HUES6 (cell line): ENCODE measurements around the gene SLX4IP.
"Not testable (repeated sequence)": the region's sequence is repeated elsewhere in the genome, so short reads cannot be mapped to it uniquely, and the experiment has no call there.

ENCODE experiments used
- H3K27ac ChIP-seq: 2 replicates; pipeline ENCODE4 v1.7.0; 2013; ENCODE audit warnings: low read depth, mild to moderate bottlenecking, low read length, inconsistent platforms
- H3K27me3 ChIP-seq: 2 replicates; pipeline ENCODE4 v1.6.1; 2013; ENCODE audit warnings: low read length; ENCODE audit not compliant: control insufficient read depth, insufficient read depth
- H3K36me3 ChIP-seq: 2 replicates; pipeline ENCODE4 v1.6.1; 2013; ENCODE audit warnings: low read length; ENCODE audit not compliant: control insufficient read depth, insufficient read depth
- H3K4me1 ChIP-seq: 2 replicates; pipeline ENCODE4 v1.6.1; 2013; ENCODE audit warnings: low read length; ENCODE audit not compliant: control insufficient read depth, insufficient read depth
- H3K4me3 ChIP-seq: 2 replicates; pipeline ENCODE4 v1.5.1; 2013; ENCODE audit warnings: low read depth, low read length
- H3K9ac ChIP-seq: one replicate; pipeline ENCODE4 v1.6.1; 2013; ENCODE audit warnings: mild to moderate bottlenecking, low read length
- H3K9me3 ChIP-seq: 2 replicates; pipeline ENCODE4 v1.6.1; 2013; ENCODE audit warnings: low read depth, low read length; ENCODE audit not compliant: control insufficient read depth, insufficient read depth

SLX4IP gene

GRCh38 chr20:10573951-10574339, 138.8 kb downstream of the SLX4IP start:
- H3K4me3 ChIP-seq = no peak overlapping the region
- H3K27me3 ChIP-seq = no peaks in the 10 kb centered on the region
- H3K27ac ChIP-seq = no peak overlapping the region
- no peak overlapping the region for H3K9ac ChIP-seq
- peaks cover 8% of the 10 kb centered on the region; the same call in 1 of the 2 replicates for H3K4me1 ChIP-seq
- no peaks in the 10 kb centered on the region for H3K9me3 ChIP-seq
- H3K36me3 ChIP-seq = no peaks in the 10 kb centered on the region

DNA sequence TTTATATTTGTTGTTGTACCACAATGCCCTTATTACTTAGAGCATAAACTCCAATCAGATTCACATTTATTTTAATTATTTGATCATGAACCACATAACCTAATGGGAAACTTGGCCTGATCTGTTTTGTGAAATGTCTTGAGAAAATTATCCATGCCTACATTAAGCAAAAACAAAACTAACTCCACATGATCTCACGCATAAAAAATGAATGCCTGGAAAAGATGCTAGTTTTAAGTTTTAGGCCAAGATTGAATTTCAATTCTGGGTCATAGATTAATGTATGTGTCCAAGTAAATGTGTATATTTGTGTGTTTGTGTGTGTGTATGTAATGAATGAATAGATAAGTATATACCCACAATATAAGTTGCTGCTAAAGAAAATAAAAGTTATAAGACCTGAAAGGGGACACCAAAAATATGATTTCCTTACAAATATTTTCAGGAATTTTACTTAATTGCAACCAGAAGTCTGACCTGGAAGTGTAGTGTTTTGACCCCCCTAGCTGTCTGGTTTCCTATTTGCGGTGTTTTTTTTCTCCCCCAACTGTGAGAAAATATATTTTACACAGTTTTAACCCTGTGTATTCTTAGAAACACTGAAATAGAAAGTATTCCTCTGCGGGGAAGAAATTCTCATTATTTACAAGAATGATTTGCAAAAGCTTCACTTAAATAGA, 141.4 kb downstream of the SLX4IP start:
- Histone ChIP-seq H3K9me3 (no peaks in the 10 kb centered on the region), H3K4me1 (peaks cover 17% of the 10 kb centered on the region), H3K27ac (no peak overlapping the region), H3K27me3 (no peaks in the 10 kb centered on the region), H3K4me3 (no peak overlapping the region), H3K36me3 (no peaks in the 10 kb centered on the region), H3K9ac (no peak overlapping the region)

GRCh38 chr20:10577648-10578047, 142.5 kb downstream of the SLX4IP start:
- Histone ChIP-seq H3K4me1 (peaks cover 19% of the 10 kb centered on the region), H3K9ac (no peak overlapping the region), H3K4me3 (no peak overlapping the region), H3K27me3 (no peaks in the 10 kb centered on the region), H3K36me3 (no peaks in the 10 kb centered on the region), H3K9me3 (no peaks in the 10 kb centered on the region), H3K27ac (no peak overlapping the region)

DNA sequence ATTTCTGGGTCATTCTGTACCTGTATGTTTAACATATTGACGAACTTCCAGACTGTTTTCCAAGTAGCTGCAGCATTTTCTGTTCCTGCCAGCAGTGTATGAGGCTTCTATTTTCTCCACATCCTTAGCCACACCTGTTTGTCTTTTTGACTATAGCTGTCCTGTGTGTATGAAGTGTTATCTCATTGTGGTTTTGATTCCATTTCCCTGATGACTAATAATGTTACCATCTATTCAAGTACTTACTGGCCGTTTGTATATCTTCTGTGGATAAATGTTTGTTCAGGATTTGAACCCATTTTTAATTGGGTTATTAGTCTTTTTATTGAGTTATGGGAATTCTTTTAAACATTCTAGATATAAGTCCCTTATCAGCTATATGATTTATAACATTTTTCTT, 143.5 kb downstream of the SLX4IP start:
- Histone ChIP-seq H3K9ac (no peak overlapping the region), H3K4me1 (peaks cover 22% of the 10 kb centered on the region), H3K27ac (no peak overlapping the region)

GRCh38 chr20:10579942-10580341, 144.8 kb downstream of the SLX4IP start:
- H3K36me3 ChIP-seq = no peaks in the 10 kb centered on the region
- H3K4me3 ChIP-seq = no peak overlapping the region
- H3K9ac ChIP-seq = no peak overlapping the region
- H3K9me3 ChIP-seq = no peaks in the 10 kb centered on the region
- H3K27ac ChIP-seq = no peak overlapping the region
- H3K4me1 ChIP-seq = peaks cover 29% of the 10 kb centered on the region
- no peaks in the 10 kb centered on the region for H3K27me3 ChIP-seq

More for the DNA sequence above, 143.5 kb downstream of the SLX4IP start:
- Histone ChIP-seq H3K9me3 (no peaks in the 10 kb centered on the region), H3K36me3 (no peaks in the 10 kb centered on the region), H3K4me3 (no peak overlapping the region), H3K27me3 (no peaks in the 10 kb centered on the region)

DNA sequence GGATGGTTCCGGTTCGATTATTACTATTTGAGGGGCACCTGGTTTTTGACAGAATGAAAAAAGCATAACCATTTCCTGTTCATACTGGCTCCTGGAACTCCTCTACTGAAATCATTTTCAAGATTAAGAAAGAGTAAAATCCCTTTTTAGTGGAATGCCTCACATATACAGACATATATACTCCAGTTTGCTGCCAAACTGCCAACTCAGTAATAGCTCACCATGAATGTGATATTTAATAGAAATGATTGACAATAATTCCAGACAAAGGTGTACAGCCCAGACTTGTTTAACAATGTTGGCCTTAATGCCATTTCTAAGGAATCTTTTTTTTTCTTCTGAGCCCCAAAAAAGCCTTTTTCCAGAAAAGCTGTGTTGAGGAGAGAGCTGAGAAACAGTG, 145.6 kb downstream of the SLX4IP start:
- no peak overlapping the region for H3K27ac ChIP-seq
- H3K4me1 ChIP-seq = peaks cover 29% of the 10 kb centered on the region
- no peaks in the 10 kb centered on the region for H3K27me3 ChIP-seq
- no peak overlapping the region for H3K4me3 ChIP-seq
- no peaks in the 10 kb centered on the region for H3K9me3 ChIP-seq
- no peak overlapping the region for H3K9ac ChIP-seq
- no peaks in the 10 kb centered on the region for H3K36me3 ChIP-seq

- H3K36me3 ChIP-seq = no peaks in the 10 kb centered on the region
- H3K27ac ChIP-seq = no peak overlapping the region
- H3K4me3 ChIP-seq = no peak overlapping the region
- no peaks in the 10 kb centered on the region for H3K9me3 ChIP-seq
- no peaks in the 10 kb centered on the region for H3K27me3 ChIP-seq
- no peak overlapping the region for H3K9ac ChIP-seq
- peaks cover 29% of the 10 kb centered on the region for H3K4me1 ChIP-seq
These were observed 146.7 kb downstream of the SLX4IP start for GRCh38 chr20:10581823-10582222.

DNA sequence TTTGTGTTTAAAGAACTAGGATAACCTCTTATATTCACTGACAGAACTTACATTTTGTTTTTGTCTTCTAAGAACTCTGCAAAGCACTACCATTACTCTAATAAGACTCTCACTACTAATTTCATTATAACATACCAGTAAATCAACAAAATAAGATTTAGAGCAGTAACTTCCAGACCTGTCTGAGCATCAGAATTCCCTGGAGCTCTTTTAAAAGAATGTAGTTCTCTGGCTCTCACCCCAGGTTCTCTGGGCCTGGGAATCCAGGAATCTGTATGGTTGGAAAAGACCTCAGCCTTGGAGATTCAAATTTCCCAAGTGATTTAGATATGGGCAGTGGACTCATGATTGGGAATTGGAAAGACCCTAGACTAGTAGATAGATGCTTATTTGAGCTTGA, 149.3 kb downstream of the SLX4IP start:
- H3K27me3 ChIP-seq = no peaks in the 10 kb centered on the region
- H3K4me3 ChIP-seq = no peak overlapping the region
- H3K36me3 ChIP-seq = no peaks in the 10 kb centered on the region
- peaks cover 29% of the 10 kb centered on the region for H3K4me1 ChIP-seq
- H3K9ac ChIP-seq = no peak overlapping the region
- no peaks in the 10 kb centered on the region for H3K9me3 ChIP-seq
- H3K27ac ChIP-seq = no peak overlapping the region

GRCh38 chr20:10585308-10585707, 150.2 kb downstream of the SLX4IP start:
- Histone ChIP-seq H3K36me3 (no peaks in the 10 kb centered on the region), H3K4me3 (no peak overlapping the region), H3K9ac (no peak overlapping the region), H3K27ac (no peak overlapping the region), H3K27me3 (no peaks in the 10 kb centered on the region), H3K9me3 (no peaks in the 10 kb centered on the region), H3K4me1 (peaks cover 23% of the 10 kb centered on the region)

GRCh38 chr20:10586296-10586695, 151.2 kb downstream of the SLX4IP start:
- Histone ChIP-seq H3K27me3 (no peaks in the 10 kb centered on the region), H3K4me1 (peaks cover 18% of the 10 kb centered on the region), H3K9ac (no peak overlapping the region), H3K36me3 (no peaks in the 10 kb centered on the region), H3K27ac (no peak overlapping the region), H3K9me3 (no peaks in the 10 kb centered on the region), H3K4me3 (no peak overlapping the region)

GRCh38 chr20:10590446-10590845, 155.3 kb downstream of the SLX4IP start:
- H3K27ac ChIP-seq, H3K4me1 ChIP-seq, H3K9ac ChIP-seq, H3K4me3 ChIP-seq, H3K9me3 ChIP-seq, H3K36me3 ChIP-seq, H3K27me3 ChIP-seq: not testable (repeated sequence)
